OCI-LY7 (cell line): ENCODE measurements around the gene STMN1. TPM values are rescaled to one million over a fixed set of nuclear protein-coding genes. Genes with fewer than 3 reads are reported as not detected.

Source experiments
- BruUV-seq: library from RNA; stranded (reverse); fragments of 400-500 nt; replicated peaks from 2 replicates; lab custom pipeline; 2021; lab: Mats Ljungman, UMichigan
- CTCF ChIA-PET: fragments of 300-600 bp; sonication (Branson Sonifier 250); formaldehyde crosslinking; loops from one replicate; lab custom pipeline; 2022; ENCODE audit warnings: antibody characterized with exemption; ENCODE audit not compliant: unreplicated experiment; lab: Charles Lee
- POLR2A ChIA-PET: fragments of 300-600 bp; sonication (Branson Sonifier 250); formaldehyde crosslinking; loops from one replicate; lab custom pipeline; 2022; ENCODE audit warnings: antibody characterized with exemption; lab: Charles Lee
- DNase-seq: peaks from one replicate; pipeline ENCODE4 v3.0.0-alpha.2; 2015; ENCODE audit warnings: low spot score
- H2AFZ ChIP-seq: fragments of 200-600 bp; sonication (generic), shearing (Covaris generic); 2 replicates; pipeline ENCODE4 v1.6.1; 2014; ENCODE audit warnings: mild to moderate bottlenecking, antibody characterized with exemption, low read length, moderate library complexity
- H3K27ac ChIP-seq: fragments of 200-600 bp; sonication (generic); 2 replicates; pipeline ENCODE4 v1.5.1; 2014; ENCODE audit warnings: mixed run types, low read depth, mild to moderate bottlenecking, moderate library complexity, low read length, inconsistent platforms; ENCODE audit not compliant: poor library complexity, severe bottlenecking
- H3K36me3 ChIP-seq: fragments of 200-600 bp; sonication (generic); 2 replicates; pipeline ENCODE4 v1.6.1; 2014; ENCODE audit warnings: mild to moderate bottlenecking, antibody characterized with exemption, low read length, moderate library complexity, mixed read lengths; ENCODE audit not compliant: insufficient read depth
- H3K4me1 ChIP-seq: fragments of 200-600 bp; sonication (generic); 2 replicates; pipeline ENCODE4 v1.5.1; 2014; ENCODE audit warnings: mild to moderate bottlenecking, low read length; ENCODE audit not compliant: insufficient read depth, poor library complexity, severe bottlenecking
- H3K4me2 ChIP-seq: fragments of 200-600 bp; sonication (generic); 2 replicates; pipeline ENCODE4 v1.6.1; 2014; ENCODE audit warnings: mild to moderate bottlenecking, low read length
- H3K4me3 ChIP-seq: fragments of 200-600 bp; sonication (generic); 2 replicates; pipeline ENCODE4 v1.5.1; 2014; ENCODE audit warnings: mild to moderate bottlenecking, low read depth, low read length; ENCODE audit not compliant: poor library complexity, severe bottlenecking
- H3K79me2 ChIP-seq: fragments of 200-600 bp; sonication (generic); 2 replicates; pipeline ENCODE4 v1.6.1; 2016; ENCODE audit warnings: low read depth, mild to moderate bottlenecking, low read length, moderate library complexity, mixed read lengths; ENCODE audit not compliant: insufficient read depth
- H3K9me2 ChIP-seq: fragments of 200-600 bp; sonication (generic); 2 replicates; pipeline ENCODE4 v1.6.1; 2016; ENCODE audit warnings: mild to moderate bottlenecking, low read length, mixed read lengths; ENCODE audit not compliant: insufficient read depth
- H3K9me3 ChIP-seq: fragments of 200-600 bp; sonication (generic); 2 replicates; pipeline ENCODE4 v1.6.1; 2014; ENCODE audit warnings: mild to moderate bottlenecking, mixed run types, low read length, mixed read lengths
- H4K20me1 ChIP-seq: fragments of 200-600 bp; sonication (generic); 2 replicates; pipeline ENCODE4 v1.6.1; 2014; ENCODE audit warnings: mild to moderate bottlenecking, antibody characterized with exemption, low read length, moderate library complexity, mixed read lengths; ENCODE audit not compliant: insufficient read depth
- CTCF ChIP-seq: fragments of 200-600 bp; sonication (generic); conservative IDR thresholded peaks from 2 replicates; pipeline ENCODE4 v1.5.1; 2014; ENCODE audit warnings: mild to moderate bottlenecking, antibody characterized with exemption, low read length, moderate library complexity, mixed read lengths
- EZH2phosphoT487 ChIP-seq: fragments of 200-600 bp; sonication (generic); IDR thresholded peaks from 2 replicates; pipeline ENCODE4 v1.6.1; 2018; ENCODE audit warnings: low read depth, borderline replicate concordance, mild to moderate bottlenecking, mixed run types, antibody characterized with exemption, low read length, moderate library complexity, mixed read lengths
- intact Hi-C: fragments of 100-400 bp; cut with micrococcal nuclease; formaldehyde crosslinking; loops from one replicate; pipeline ENCODE4 v1.10.0; 2022; ENCODE audit not compliant: unreplicated experiment
- total RNA-seq, 2 experiments: library from RNA; depleted of rRNA in 1 of 2; stranded (reverse); fragments of >200 nt in 1 of 2; shearing (Covaris generic) in 1 of 2; gene quantifications; 2 replicates each; pipeline ENCODE4 v1.2.3, GENCODE V29; 2014 to 2022

The STMN1 gene
- total RNA-seq, 2 experiments from 2014 or later: 730 to 847 TPM

GRCh38 chr1:25871086-25871703, 35.0 kb downstream of the STMN1 start:
- peaks cover 45% of the 10 kb centered on the region for H3K4me1 ChIP-seq
- CTCF ChIA-PET: no interaction called here
- H2AFZ ChIP-seq: 0 out of 2 replicates have a peak overlapping the region, but pooled peaks have one; percentile 29
- TF ChIP-seq CTCF (no peak), EZH2phosphoT487 (no peak)
- H3K4me2 ChIP-seq: peak overlapping the region; percentile 16; the same call in 1 of the 2 replicates
- intact Hi-C loops: no loop called here
- no TSS peak for BruUV-seq
- no peaks in the 10 kb centered on the region for H3K36me3 ChIP-seq
- no peaks in the 10 kb centered on the region for H4K20me1 ChIP-seq
- no peak overlapping the region for H3K27ac ChIP-seq
- no peaks in the 10 kb centered on the region for H3K9me2 ChIP-seq
- no peak overlapping the region for H3K4me3 ChIP-seq
- no peak for DNase-seq
- no peaks in the 10 kb centered on the region for H3K9me3 ChIP-seq
- POLR2A ChIA-PET: interaction anchor here (0.7 kb wide), 1 partner anchor 1198 kb away, joined by 3 read pairs; no protein-coding TSS in a partner anchor
- H3K79me2 ChIP-seq: no peaks in the 10 kb centered on the region

- no peak overlapping the region for H2AFZ ChIP-seq
- H3K9me3 ChIP-seq: no peaks in the 10 kb centered on the region
- H3K27ac ChIP-seq: no peak overlapping the region
- BruUV-seq: no TSS peak
- intact Hi-C loops: no loop called here
- no peak for DNase-seq
- H3K79me2 ChIP-seq: no peaks in the 10 kb centered on the region
- no peak for TF ChIP-seq EZH2phosphoT487
- no peak for TF ChIP-seq CTCF
- ChIA-PET CTCF (no interaction called here), POLR2A (interaction anchor here (0.7 kb wide), 1 partner anchor 1198 kb away, joined by 3 read pairs; no protein-coding TSS in a partner anchor)
- H3K9me2 ChIP-seq: no peaks in the 10 kb centered on the region
- H3K4me3 ChIP-seq: no peak overlapping the region
- no peak overlapping the region for H3K4me2 ChIP-seq
- no peaks in the 10 kb centered on the region for H3K36me3 ChIP-seq
- H3K4me1 ChIP-seq: peaks cover 43% of the 10 kb centered on the region
- H4K20me1 ChIP-seq: no peaks in the 10 kb centered on the region
Measured at GRCh38 chr1:25870614-25871013, 35.6 kb downstream of the STMN1 start.
